GM23248 (cell line): ENCODE measurements around the gene MYO7B. TPM values are rescaled to one million over a fixed set of nuclear protein-coding genes. Genes with fewer than 3 reads are reported as not detected.
"Not testable (repeated sequence)": the region's sequence is repeated elsewhere in the genome, so short reads cannot be mapped to it uniquely, and the experiment has no call there.

Experiments used
- DNase-seq: peaks from one replicate; pipeline ENCODE4 v3.0.0-alpha.2; 2015
- H2AFZ ChIP-seq: fragments of 200-600 bp; sonication (generic); 2 replicates; pipeline ENCODE4 v1.6.1; 2016; ENCODE audit warnings: antibody characterized with exemption
- H3F3A ChIP-seq: fragments of 200-600 bp; sonication (generic); 2 replicates; pipeline ENCODE4 v1.6.1; 2016; ENCODE audit warnings: mild to moderate bottlenecking, antibody characterized with exemption, mixed run types; ENCODE audit not compliant: insufficient read depth
- H3K27ac ChIP-seq: fragments of 200-600 bp; sonication (generic); 2 replicates; pipeline ENCODE4 v1.5.1; 2016; ENCODE audit warnings: mild to moderate bottlenecking
- H3K27me3 ChIP-seq: fragments of 200-600 bp; sonication (generic); replicated peaks from 2 replicates; pipeline ENCODE4 v1.6.1; 2016; ENCODE audit warnings: mild to moderate bottlenecking; ENCODE audit not compliant: insufficient read depth
- H3K36me3 ChIP-seq: fragments of 200-600 bp; sonication (generic); 2 replicates; pipeline ENCODE4 v1.6.1; 2016; ENCODE audit warnings: low read depth, mild to moderate bottlenecking
- H3K4me1 ChIP-seq: fragments of 200-600 bp; sonication (generic); 2 replicates; pipeline ENCODE4 v1.6.1; 2016; ENCODE audit warnings: mild to moderate bottlenecking; ENCODE audit not compliant: insufficient read depth
- H3K4me2 ChIP-seq: fragments of 200-600 bp; sonication (generic); one replicate; pipeline ENCODE4 v1.6.1; 2016; ENCODE audit warnings: mild to moderate bottlenecking; ENCODE audit not compliant: unreplicated experiment
- H3K4me3 ChIP-seq: fragments of 200-600 bp; sonication (generic); 2 replicates; pipeline ENCODE4 v1.5.1; 2016; ENCODE audit warnings: mild to moderate bottlenecking
- H3K79me2 ChIP-seq: fragments of 200-600 bp; sonication (generic); 2 replicates; pipeline ENCODE4 v1.6.1; 2016; ENCODE audit warnings: mild to moderate bottlenecking; ENCODE audit not compliant: insufficient read depth
- H3K9ac ChIP-seq: fragments of 200-600 bp; sonication (generic); 2 replicates; pipeline ENCODE4 v1.6.1; 2016; ENCODE audit warnings: mild to moderate bottlenecking
- H3K9me2 ChIP-seq: fragments of 200-600 bp; sonication (generic); 2 replicates; pipeline ENCODE4 v1.6.1; 2016; ENCODE audit warnings: mixed run types, mild to moderate bottlenecking, moderate library complexity; ENCODE audit not compliant: insufficient read depth
- H3K9me3 ChIP-seq: fragments of 200-600 bp; sonication (generic); one replicate; pipeline ENCODE4 v1.6.1; 2017; ENCODE audit warnings: low read depth
- H4K20me1 ChIP-seq: fragments of 200-600 bp; sonication (generic); 2 replicates; pipeline ENCODE4 v1.6.0; 2016; ENCODE audit not compliant: insufficient read depth
- EZH2 ChIP-seq: fragments of 200-600 bp; sonication (generic); IDR thresholded peaks from 2 replicates; pipeline ENCODE4 v1.6.1; 2018; ENCODE audit warnings: antibody characterized with exemption, mild to moderate bottlenecking; ENCODE audit not compliant: insufficient read depth, poor library complexity, severe bottlenecking
- EZH2phosphoT487 ChIP-seq: fragments of 200-600 bp; sonication (generic); IDR thresholded peaks from 2 replicates; pipeline ENCODE4 v1.6.1; 2018; ENCODE audit warnings: antibody characterized with exemption, moderate library complexity, mild to moderate bottlenecking, low read depth; ENCODE audit not compliant: insufficient read depth
- WGBS, 2 experiments: methylation state at CpG; one replicate each; pipeline ENCODE4 v1.1.6; 2015 to 2017; ENCODE audit warnings: low lambda C conversion rate in 2 of 2, low coverage in 1 of 2; ENCODE audit errors: missing lambda C conversion rate in 2 of 2; 5-methylcytosine and 5-hydroxymethylcytosine counted together
- in situ Hi-C: fragments of 300-500 bp; cut with MboI; formaldehyde crosslinking; loops from 2 replicates; pipeline ENCODE4 v1.15.0; 2020
- polyA plus RNA-seq: library from polyadenylated mRNA; unstranded; fragments of >200 nt; fragmentation: Nextera tagmentation; extraction: Ambion mirVana; gene quantifications from 2 replicates; pipeline ENCODE4 v1.2.1, GENCODE V29; 2016
- total RNA-seq: library from RNA; depleted of rRNA; stranded (reverse); fragments of >200 nt; shearing (Covaris generic); gene quantifications from 2 replicates; pipeline ENCODE4 v1.2.3, GENCODE V29; 2014

The MYO7B gene
- total and polyA plus RNA-seq, 2 experiments from 2014 or later, result not detected

DNA sequence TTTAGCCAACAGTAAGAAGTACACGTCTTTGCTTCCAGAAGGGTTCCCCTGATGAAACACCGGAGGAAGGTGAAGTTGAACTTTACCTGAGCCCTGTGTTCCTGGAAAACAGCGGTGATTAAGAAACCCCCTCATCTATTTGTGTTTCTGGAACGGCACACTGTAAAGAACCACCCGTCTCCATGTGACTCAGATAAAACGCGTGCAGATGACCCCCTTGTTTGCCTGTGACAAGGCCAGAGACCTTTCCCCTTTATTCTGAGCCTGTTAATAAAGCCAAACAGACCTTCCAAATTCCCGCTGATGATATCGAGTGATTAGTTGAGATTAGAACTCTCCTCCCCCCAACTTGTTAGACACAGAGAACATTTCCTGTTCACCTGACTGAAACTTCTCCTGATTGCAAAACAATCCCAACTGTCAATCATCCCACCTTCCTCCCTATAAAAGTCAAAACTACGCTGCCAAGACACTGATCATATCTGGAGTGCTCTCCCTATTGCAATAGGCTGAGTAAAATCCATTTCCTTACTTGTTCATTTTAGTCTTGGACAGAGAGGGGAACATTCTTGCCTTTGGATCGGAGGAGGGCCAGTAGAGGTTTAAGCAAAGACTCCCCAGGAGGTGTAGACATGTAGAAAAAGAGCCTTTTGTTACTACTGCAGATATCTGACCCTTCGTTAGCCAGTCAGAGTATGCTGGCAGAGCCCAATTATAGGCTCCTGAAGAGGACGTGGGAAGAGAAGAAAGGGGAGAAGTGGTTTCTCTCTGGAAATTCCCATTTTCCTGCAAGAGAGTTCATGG, 8.3 kb upstream of the MYO7B start:
- H2AFZ ChIP-seq, result peak overlapping the region; percentile 84
- H3K9me3 ChIP-seq, result no peaks in the 10 kb centered on the region
- H3K27me3 ChIP-seq, result no peaks in the 10 kb centered on the region
- peaks cover 29% of the 10 kb centered on the region; the same call in 1 of the 2 replicates for H3K4me1 ChIP-seq
- H3K36me3 ChIP-seq, result peaks cover 12% of the 10 kb centered on the region; the same call in 1 of the 2 replicates
- 33% methylated on average over 13 of the region's 13 CpGs for WGBS, 2 experiments
- no peak for DNase-seq
- H3K9me2 ChIP-seq, result no peaks in the 10 kb centered on the region
- peaks cover 40% of the 10 kb centered on the region for H3K79me2 ChIP-seq
- in situ Hi-C loops, result no loop called here
- H3K27ac ChIP-seq, result peak overlapping the region; percentile 93
- peak overlapping the region; percentile 84 for H3K4me3 ChIP-seq
- TF ChIP-seq EZH2phosphoT487, result no peak
- no peak for TF ChIP-seq EZH2
- peak overlapping the region; percentile 99 for H3K9ac ChIP-seq
- H3K4me2 ChIP-seq, result peak overlapping the region; percentile 93
- H3F3A ChIP-seq, result no peaks in the 10 kb centered on the region
- H4K20me1 ChIP-seq, result no peaks in the 10 kb centered on the region

DNA sequence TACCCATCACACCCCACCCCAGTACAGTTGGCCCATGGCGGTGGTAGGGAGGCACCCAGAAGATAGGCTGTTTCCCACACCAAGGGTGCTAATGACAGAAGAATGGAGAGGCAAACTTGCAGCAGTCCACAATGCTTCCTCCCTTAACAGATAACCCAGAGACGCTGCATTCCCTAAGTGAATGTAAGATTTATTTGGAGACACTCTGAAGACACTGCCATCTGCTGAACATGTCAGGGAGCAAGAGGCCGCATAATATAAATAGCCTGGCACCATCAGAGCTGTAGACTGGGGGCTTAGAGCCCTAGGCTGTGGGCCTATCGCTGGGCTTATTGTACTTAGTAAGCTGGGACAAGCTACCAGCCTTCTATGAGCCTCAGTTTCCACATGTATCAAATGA, 7.0 kb upstream of the MYO7B start:
- 54 to 57% methylated on average over 4 of the region's 4 CpGs for WGBS, 2 experiments

DNA sequence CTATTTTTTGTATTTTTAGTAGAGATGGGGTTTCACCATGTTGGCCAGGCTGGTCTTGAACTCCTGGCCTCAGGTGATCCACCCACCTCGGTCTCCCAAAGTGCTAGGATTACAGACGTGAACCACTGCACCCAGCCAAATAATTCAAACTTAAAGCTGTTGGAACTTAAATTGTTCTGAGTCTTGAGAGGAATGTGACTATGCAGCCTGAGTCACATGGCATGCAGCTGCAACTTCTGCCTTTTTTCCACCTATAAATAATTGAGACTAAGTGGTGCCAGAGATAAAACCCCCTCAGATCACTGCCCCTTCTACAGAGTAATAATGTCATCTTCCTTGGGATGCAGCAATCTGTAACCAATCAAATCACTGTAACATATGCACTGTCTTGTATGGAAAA, 6.1 kb upstream of the MYO7B start:
- H2AFZ ChIP-seq, H4K20me1 ChIP-seq, H3K4me3 ChIP-seq, H3F3A ChIP-seq, H3K27me3 ChIP-seq, H3K9me3 ChIP-seq, H3K9me2 ChIP-seq, H3K27ac ChIP-seq, in situ Hi-C loops, H3K36me3 ChIP-seq, H3K4me2 ChIP-seq, H3K9ac ChIP-seq: not testable (repeated sequence)
- peaks cover 22% of the 10 kb centered on the region; the same call in 1 of the 2 replicates for H3K4me1 ChIP-seq
- peaks cover 18% of the 10 kb centered on the region for H3K79me2 ChIP-seq
- WGBS, 2 experiments, result 3 to 14% methylated on average over 2 of the region's 2 CpGs
- DNase-seq, result peak; percentile 47

More for the DNA sequence above, 7.0 kb upstream of the MYO7B start:
- Histone ChIP-seq H3K9me2 (no peaks in the 10 kb centered on the region), H3K9me3 (no peaks in the 10 kb centered on the region), H3K4me2 (no peak overlapping the region), H3K4me3 (no peak overlapping the region), H3K9ac (no peak overlapping the region), H2AFZ (no peak overlapping the region), H3K79me2 (peaks cover 27% of the 10 kb centered on the region), H3K36me3 (peaks cover 1% of the 10 kb centered on the region; the same call in 1 of the 2 replicates), H3K4me1 (peaks cover 29% of the 10 kb centered on the region; the same call in 1 of the 2 replicates), H4K20me1 (no peaks in the 10 kb centered on the region), H3K27me3 (no peaks in the 10 kb centered on the region), H3F3A (no peaks in the 10 kb centered on the region), H3K27ac (no peak overlapping the region)
- DNase-seq, result no peak
- TF ChIP-seq EZH2phosphoT487, result no peak
- no peak for TF ChIP-seq EZH2
- in situ Hi-C loops, result no loop called here

DNA sequence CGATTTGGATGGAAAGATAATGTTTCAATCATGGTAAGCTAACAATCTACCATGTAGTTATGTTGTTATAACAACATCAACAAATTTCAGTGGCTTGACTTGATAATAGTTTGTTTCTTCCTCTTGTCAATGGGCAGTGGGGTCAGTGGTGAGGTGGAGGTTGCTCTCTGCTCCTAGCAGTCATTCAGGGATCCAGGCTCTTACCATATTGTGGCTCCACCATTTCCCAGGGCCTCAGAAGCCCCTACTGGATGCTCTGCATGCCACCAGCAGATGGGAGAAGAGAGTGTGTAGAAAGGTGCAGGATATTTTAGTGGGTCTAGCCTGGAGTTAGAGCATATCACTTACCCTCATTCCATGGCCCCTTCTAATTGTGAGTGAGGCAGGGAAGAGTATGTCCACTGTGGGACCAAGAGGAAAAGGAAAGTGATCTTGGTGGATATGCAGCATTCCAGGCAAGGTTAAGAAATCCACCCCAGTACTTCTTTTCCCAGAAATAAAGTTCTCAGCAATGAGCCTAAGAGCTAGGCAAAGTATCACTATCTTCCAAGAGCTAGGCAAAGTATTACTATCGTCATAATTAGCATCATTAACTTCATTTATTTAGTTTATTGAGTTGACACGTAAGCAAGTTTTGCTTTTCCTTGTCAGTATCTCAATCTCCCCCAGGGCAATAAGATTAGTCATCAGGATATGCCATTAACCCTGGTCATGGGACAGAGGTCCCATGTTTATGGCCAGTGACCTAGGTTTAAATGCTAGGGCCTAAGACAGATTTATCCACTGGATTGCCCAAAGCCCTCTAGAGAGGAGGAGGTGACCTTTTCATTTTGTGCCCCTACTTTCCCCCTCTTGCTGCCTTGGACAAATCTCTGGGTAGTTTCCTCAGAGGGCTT, 5.0 kb upstream of the MYO7B start:
- Histone ChIP-seq H3K36me3 (no peaks in the 10 kb centered on the region), H3F3A (no peaks in the 10 kb centered on the region), H4K20me1 (no peaks in the 10 kb centered on the region), H3K4me2 (no peak overlapping the region), H3K27ac (0 out of 2 replicates have a peak overlapping the region, but pooled peaks have one; percentile 6), H3K9me3 (no peaks in the 10 kb centered on the region), H2AFZ (no peak overlapping the region), H3K9me2 (no peaks in the 10 kb centered on the region), H3K4me1 (peaks cover 17% of the 10 kb centered on the region; the same call in 1 of the 2 replicates), H3K9ac (no peak overlapping the region), H3K79me2 (peaks cover 7% of the 10 kb centered on the region), H3K27me3 (no peaks in the 10 kb centered on the region), H3K4me3 (no peak overlapping the region)
- peak; percentile 31 for DNase-seq
- WGBS, 2 experiments, result 67% methylated on average over 3 of the region's 3 CpGs
- no peak for TF ChIP-seq EZH2
- TF ChIP-seq EZH2phosphoT487, result no peak
- in situ Hi-C loops, result no loop called here
